Stimulated activated effector memory CD8-positive, alpha-beta T cell treated with anti-CD3 and anti-CD28 coated beads, Interleukin-12 subunit alpha, Interleukin-12 subunit beta, amount 100 ng/mL, for 72 hours (primary cell): Measurements from ENCODE around the gene TTC7B.

Experiments used
- ATAC-seq: fragments of 150-1000 bp; cut with Tn5 transposase; 2 replicates; pipeline ENCODE4 v1.10.0; 2021
- DNase-seq, 2 donors: peaks; one replicate each; pipeline ENCODE4 v3.0.0; 2021 to 2022; ENCODE audit warnings: low spot score in 2 of 2
- H3K27ac Mint-ChIP-seq: one replicate; pipeline ENCODE4 v1.8.0; 2022; ENCODE audit warnings: mild to moderate bottlenecking, mixed read lengths
- H3K36me3 Mint-ChIP-seq: one replicate; pipeline ENCODE4 v1.8.0; 2022; ENCODE audit warnings: mild to moderate bottlenecking, mixed read lengths
- H3K4me1 Mint-ChIP-seq: one replicate; pipeline ENCODE4 v1.8.0; 2022; ENCODE audit warnings: mixed read lengths
- H3K4me3 Mint-ChIP-seq: one replicate; pipeline ENCODE4 v1.8.0; 2022; ENCODE audit warnings: mild to moderate bottlenecking, mixed read lengths
- H3K9me3 Mint-ChIP-seq: one replicate; pipeline ENCODE4 v1.8.0; 2022; ENCODE audit warnings: mixed read lengths

The TTC7B gene

GRCh38 chr14:90499908-90500664, 316.1 kb downstream of the TTC7B start:
- Mint-ChIP-seq H3K27ac (no peak overlapping the region), H3K4me1 (no peaks in the 10 kb centered on the region), H3K9me3 (no peaks in the 10 kb centered on the region), H3K4me3 (no peak overlapping the region), H3K36me3 (no peaks in the 10 kb centered on the region)
- ATAC-seq: no peak
- DNase-seq: no peak

DNA sequence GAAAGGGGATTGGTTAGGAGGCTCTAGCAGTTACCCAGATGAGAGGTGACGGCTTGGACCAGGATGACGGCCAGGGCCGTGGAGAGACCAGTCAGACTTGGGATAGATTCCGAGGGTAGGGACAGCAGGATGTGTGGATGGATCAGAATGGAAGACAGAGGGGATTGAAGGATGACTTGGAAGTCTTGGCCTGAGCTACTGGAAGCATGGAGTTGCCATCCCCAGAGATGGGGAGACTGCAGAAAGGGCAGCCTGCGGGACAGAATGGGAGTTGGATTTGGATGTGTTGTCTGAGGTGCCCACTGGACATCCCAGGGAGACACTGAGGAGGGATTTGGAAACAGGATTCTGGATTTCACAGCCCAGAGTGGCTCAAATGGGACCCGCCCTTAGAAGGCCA, 317.1 kb downstream of the TTC7B start:
- ATAC-seq: no peak

GRCh38 chr14:90498198-90498597, 318.0 kb downstream of the TTC7B start:
- H3K9me3 Mint-ChIP-seq: no peaks in the 10 kb centered on the region
- no peak overlapping the region for H3K4me3 Mint-ChIP-seq
- ATAC-seq (no peak), DNase-seq (no peak)
- no peaks in the 10 kb centered on the region for H3K4me1 Mint-ChIP-seq
- H3K36me3 Mint-ChIP-seq: no peaks in the 10 kb centered on the region
- H3K27ac Mint-ChIP-seq: no peak overlapping the region

More for the DNA sequence above, 317.1 kb downstream of the TTC7B start:
- DNase-seq: no peak
- Mint-ChIP-seq H3K9me3 (no peaks in the 10 kb centered on the region), H3K27ac (no peak overlapping the region), H3K4me1 (no peaks in the 10 kb centered on the region), H3K36me3 (no peaks in the 10 kb centered on the region), H3K4me3 (no peak overlapping the region)

- H3K4me1 Mint-ChIP-seq: no peaks in the 10 kb centered on the region
- no peak overlapping the region for H3K27ac Mint-ChIP-seq
- DNase-seq (no peak), ATAC-seq (no peak)
- H3K4me3 Mint-ChIP-seq: no peak overlapping the region
- H3K9me3 Mint-ChIP-seq: no peaks in the 10 kb centered on the region
- no peaks in the 10 kb centered on the region for H3K36me3 Mint-ChIP-seq
Observed at GRCh38 chr14:90496379-90496778, 319.9 kb downstream of the TTC7B start.

GRCh38 chr14:90495357-90496276, 320.6 kb downstream of the TTC7B start:
- Mint-ChIP-seq H3K27ac (no peak overlapping the region), H3K4me1 (no peaks in the 10 kb centered on the region), H3K36me3 (no peaks in the 10 kb centered on the region), H3K4me3 (no peak overlapping the region), H3K9me3 (no peaks in the 10 kb centered on the region)
- ATAC-seq: peak; percentile 44
- peak; percentile 36 to 61 for DNase-seq

DNA sequence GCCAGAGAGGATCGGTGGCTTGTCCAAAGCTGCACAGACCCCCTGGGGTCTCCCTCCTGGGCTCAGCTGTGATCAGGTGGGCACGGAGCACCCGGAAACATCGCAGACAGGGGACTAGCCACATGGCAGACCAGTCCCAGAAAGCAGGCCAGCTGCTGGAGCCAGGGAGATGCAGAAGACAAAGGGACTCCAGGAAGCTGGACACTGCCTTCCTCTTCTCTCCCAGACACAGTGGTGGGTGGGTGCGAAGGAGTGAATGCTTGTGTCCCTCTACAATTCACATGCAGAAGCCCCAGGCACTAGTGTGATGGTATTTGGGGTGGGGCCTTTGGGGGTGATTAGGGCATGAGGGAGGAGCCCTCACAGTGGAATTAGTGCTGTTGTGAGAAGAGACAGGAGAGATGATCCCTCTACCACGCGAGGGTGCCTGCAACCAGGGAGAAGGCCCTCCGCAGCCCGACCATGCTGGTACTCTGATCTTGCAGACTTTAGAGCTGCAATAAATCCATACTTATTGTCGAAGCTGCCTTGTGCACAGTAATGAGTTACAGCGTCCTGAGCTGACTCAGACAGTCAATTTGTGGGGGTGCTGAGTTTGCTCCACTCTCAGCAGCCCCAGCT, 324.2 kb downstream of the TTC7B start:
- no peak overlapping the region for H3K4me3 Mint-ChIP-seq
- DNase-seq (no peak), ATAC-seq (no peak)
- no peaks in the 10 kb centered on the region for H3K9me3 Mint-ChIP-seq
- no peak overlapping the region for H3K27ac Mint-ChIP-seq
- H3K4me1 Mint-ChIP-seq: no peaks in the 10 kb centered on the region
- H3K36me3 Mint-ChIP-seq: no peaks in the 10 kb centered on the region

GRCh38 chr14:90491221-90491885, 324.9 kb downstream of the TTC7B start:
- no peaks in the 10 kb centered on the region for H3K36me3 Mint-ChIP-seq
- DNase-seq (no peak), ATAC-seq (no peak)
- no peak overlapping the region for H3K27ac Mint-ChIP-seq
- no peaks in the 10 kb centered on the region for H3K9me3 Mint-ChIP-seq
- H3K4me3 Mint-ChIP-seq: no peak overlapping the region
- H3K4me1 Mint-ChIP-seq: no peaks in the 10 kb centered on the region

GRCh38 chr14:90490720-90491050, 325.5 kb downstream of the TTC7B start:
- no peak for DNase-seq
- ATAC-seq: no peak
- Mint-ChIP-seq H3K27ac (no peak overlapping the region), H3K4me3 (no peak overlapping the region), H3K4me1 (no peaks in the 10 kb centered on the region), H3K9me3 (no peaks in the 10 kb centered on the region), H3K36me3 (no peaks in the 10 kb centered on the region)

GRCh38 chr14:90489916-90490719, 326.1 kb downstream of the TTC7B start:
- no peaks in the 10 kb centered on the region for H3K9me3 Mint-ChIP-seq
- H3K27ac Mint-ChIP-seq: no peak overlapping the region
- H3K4me1 Mint-ChIP-seq: no peaks in the 10 kb centered on the region
- no peak overlapping the region for H3K4me3 Mint-ChIP-seq
- DNase-seq (no peak), ATAC-seq (no peak)
- H3K36me3 Mint-ChIP-seq: no peaks in the 10 kb centered on the region

DNA sequence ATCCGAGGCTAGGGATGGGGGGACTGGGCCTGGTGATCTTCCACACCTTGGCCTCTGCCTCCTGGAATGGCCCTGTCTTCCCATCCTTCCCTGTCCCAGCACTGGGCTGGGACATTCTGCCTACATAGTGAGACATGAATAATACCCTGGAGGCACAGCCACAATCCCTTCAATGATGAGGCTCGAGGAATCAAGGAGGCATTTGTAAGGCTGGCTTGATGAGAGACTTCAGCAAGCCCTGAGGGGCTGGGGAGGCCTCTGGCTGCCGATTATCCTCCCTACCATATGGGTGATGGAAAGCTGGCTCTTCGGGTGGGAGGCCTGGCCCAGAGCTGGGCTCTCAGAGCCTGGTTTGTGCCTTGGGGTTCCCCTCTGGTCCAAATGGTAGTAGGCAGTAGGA, 326.9 kb downstream of the TTC7B start:
- ATAC-seq (no peak), DNase-seq (no peak)
- peaks cover 4% of the 10 kb centered on the region for H3K4me1 Mint-ChIP-seq
- H3K4me3 Mint-ChIP-seq: no peak overlapping the region
- H3K9me3 Mint-ChIP-seq: no peaks in the 10 kb centered on the region
- H3K36me3 Mint-ChIP-seq: no peaks in the 10 kb centered on the region
- H3K27ac Mint-ChIP-seq: no peak overlapping the region

DNA sequence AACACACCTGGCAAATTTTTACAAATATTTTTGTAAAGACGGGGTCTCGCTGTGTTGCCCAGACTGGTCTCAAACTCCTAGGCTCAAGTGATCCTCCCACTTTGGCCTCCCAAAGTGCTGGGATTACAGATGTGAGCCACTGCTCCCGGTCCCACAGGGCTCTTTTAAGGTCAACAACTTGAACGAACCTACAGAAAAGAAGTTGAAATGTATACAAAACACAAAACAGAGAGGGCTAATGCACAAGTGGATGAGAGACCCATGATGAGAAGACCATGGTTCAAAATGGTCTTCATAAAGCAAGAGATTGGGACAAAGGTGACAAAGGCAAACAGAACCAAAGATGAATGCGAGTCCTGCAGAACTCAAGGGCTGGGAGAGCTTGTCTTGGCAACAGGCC, 328.0 kb downstream of the TTC7B start:
- DNase-seq: no peak
- ATAC-seq: no peak
- Mint-ChIP-seq H3K4me1 (peaks cover 15% of the 10 kb centered on the region), H3K4me3 (no peak overlapping the region), H3K27ac (no peak overlapping the region), H3K36me3 (no peaks in the 10 kb centered on the region), H3K9me3 (no peaks in the 10 kb centered on the region)

DNA sequence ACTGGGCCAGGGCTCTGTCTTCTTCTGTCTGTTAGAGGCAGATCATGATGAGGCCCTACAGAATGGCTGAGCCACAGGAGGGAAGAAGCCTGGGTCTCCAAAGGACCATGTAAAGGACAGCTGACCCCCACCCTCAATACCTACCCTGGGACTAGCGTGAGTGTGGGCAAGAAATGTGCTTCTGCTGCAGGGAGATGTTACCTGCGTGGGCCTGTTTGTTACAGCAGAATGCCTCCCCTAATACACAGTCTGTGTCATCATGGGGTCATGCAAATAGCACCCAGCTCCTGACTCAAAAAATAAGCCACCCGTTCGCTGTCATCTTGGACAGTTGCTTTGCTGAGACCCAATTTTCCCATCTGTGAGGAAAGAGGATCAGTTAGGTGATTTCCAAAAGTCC, 328.8 kb downstream of the TTC7B start:
- Mint-ChIP-seq H3K27ac (no peak overlapping the region), H3K36me3 (no peaks in the 10 kb centered on the region), H3K9me3 (no peaks in the 10 kb centered on the region), H3K4me3 (no peak overlapping the region), H3K4me1 (peaks cover 16% of the 10 kb centered on the region)
- ATAC-seq: no peak
- no peak for DNase-seq

DNA sequence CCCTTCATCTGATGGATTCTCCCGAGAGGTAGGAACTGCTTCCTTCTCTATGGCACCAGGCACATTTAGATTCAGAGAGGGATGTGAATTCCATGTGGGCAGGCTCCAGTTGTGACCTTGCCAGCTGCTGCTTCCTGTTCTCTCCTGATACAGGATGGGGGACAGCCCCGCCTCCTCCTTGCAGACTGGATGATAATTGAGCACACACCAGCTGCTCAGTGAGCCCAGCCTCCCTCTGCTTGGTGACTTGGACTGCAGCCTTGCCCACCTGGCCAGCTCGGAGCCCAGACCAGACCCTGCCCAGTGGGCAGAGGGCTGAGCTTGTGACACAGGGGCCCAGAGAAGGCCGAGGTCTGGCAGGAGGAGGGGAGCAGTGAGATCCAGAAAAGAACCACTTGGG, 329.2 kb downstream of the TTC7B start:
- Mint-ChIP-seq H3K27ac (no peak overlapping the region), H3K4me1 (peaks cover 16% of the 10 kb centered on the region), H3K9me3 (no peaks in the 10 kb centered on the region), H3K4me3 (no peak overlapping the region), H3K36me3 (no peaks in the 10 kb centered on the region)
- DNase-seq (no peak), ATAC-seq (no peak)

DNA sequence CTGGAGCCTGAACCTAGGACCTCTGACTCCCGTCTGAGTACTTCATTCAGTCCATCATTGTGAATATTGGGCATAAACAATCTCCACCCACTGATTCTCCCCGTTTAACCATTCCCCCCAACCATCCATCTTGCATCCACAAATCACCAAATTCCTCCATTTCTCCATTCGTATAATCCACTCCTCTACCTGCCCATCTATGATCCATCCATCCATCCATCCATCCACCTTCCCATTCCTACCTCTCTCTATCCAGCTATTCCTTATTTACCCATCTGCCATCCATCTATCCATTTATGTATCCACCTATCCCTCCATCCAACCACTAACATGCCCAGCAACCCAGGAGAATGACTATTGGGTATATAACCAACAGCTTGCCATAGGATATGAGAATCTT, 331.9 kb downstream of the TTC7B start:
- Mint-ChIP-seq H3K27ac (no peak overlapping the region), H3K4me3 (no peak overlapping the region), H3K4me1 (peaks cover 16% of the 10 kb centered on the region), H3K36me3 (no peaks in the 10 kb centered on the region), H3K9me3 (peaks cover 5% of the 10 kb centered on the region)
- ATAC-seq: no peak
- DNase-seq: no peak

- no peak for DNase-seq
- Mint-ChIP-seq H3K4me1 (peaks cover 16% of the 10 kb centered on the region), H3K4me3 (no peak overlapping the region), H3K36me3 (no peaks in the 10 kb centered on the region), H3K9me3 (peaks cover 5% of the 10 kb centered on the region), H3K27ac (peak overlapping the region; percentile 21)
- no peak for ATAC-seq
Observed at GRCh38 chr14:90483571-90483974, 332.7 kb downstream of the TTC7B start.
